ENCODE measurements around the gene BIRC3. TPM values are rescaled to one million over a fixed set of nuclear protein-coding genes. Genes with fewer than 3 reads are reported as not detected.
A peak's percentile ranks its signal among the peaks of the same experiment; 100 is the strongest.

Gene BIRC3
- total and polyA plus RNA-seq, 12 donors, result 1.1 to 16.5 (median 5.4) TPM

DNA sequence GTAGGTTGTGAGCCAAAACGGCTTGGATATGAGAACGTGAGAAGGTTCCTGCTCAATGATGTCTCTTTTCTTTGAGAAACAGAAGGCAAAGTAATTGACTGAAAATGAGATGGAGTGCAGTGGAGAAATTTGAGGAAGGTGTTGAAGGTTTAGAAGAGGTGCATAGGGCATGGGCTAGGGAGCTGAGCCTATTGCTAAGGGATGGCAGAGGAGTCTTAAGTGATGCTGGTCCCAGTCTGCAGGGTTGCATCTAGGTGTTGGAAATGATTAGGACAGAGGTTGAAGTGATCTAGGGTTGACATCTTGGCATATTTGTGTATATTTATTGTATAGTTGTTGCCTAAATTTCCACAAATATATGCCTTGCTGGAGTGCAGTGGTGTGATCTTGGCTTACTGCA is 2.3 kb downstream of the BIRC3 start:
- H3K36me3 ChIP-seq, result peaks cover 0 to 4% (median 0%) of the 10 kb centered on the region in 9 donors
- TF ChIP-seq, protein P1, sequence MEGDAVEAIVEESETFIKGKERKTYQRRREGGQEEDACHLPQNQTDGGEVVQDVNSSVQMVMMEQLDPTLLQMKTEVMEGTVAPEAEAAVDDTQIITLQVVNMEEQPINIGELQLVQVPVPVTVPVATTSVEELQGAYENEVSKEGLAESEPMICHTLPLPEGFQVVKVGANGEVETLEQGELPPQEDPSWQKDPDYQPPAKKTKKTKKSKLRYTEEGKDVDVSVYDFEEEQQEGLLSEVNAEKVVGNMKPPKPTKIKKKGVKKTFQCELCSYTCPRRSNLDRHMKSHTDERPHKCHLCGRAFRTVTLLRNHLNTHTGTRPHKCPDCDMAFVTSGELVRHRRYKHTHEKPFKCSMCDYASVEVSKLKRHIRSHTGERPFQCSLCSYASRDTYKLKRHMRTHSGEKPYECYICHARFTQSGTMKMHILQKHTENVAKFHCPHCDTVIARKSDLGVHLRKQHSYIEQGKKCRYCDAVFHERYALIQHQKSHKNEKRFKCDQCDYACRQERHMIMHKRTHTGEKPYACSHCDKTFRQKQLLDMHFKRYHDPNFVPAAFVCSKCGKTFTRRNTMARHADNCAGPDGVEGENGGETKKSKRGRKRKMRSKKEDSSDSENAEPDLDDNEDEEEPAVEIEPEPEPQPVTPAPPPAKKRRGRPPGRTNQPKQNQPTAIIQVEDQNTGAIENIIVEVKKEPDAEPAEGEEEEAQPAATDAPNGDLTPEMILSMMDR (IDR thresholded peaks at IDR 0.05), result no peak
- peaks cover 0 to 71% (median 10%) of the 10 kb centered on the region in 9 donors for H3K4me1 ChIP-seq
- H3K27ac ChIP-seq, result peak overlapping the region in 1 of 10 donors; percentile 85
- DNase-seq (no peak), ATAC-seq (no peak)
- intact Hi-C loops (cut with DNase I), result no loop called here
- no peaks in the 10 kb centered on the region for H3K27me3 ChIP-seq
- WGBS, 2 donors, result 79 to 86% methylated on average over 2 of the region's 2 CpGs
- peak overlapping the region in 1 of 10 donors; percentile 64 for H3K4me3 ChIP-seq
- H3K9me3 ChIP-seq, result no peaks in the 10 kb centered on the region

DNA sequence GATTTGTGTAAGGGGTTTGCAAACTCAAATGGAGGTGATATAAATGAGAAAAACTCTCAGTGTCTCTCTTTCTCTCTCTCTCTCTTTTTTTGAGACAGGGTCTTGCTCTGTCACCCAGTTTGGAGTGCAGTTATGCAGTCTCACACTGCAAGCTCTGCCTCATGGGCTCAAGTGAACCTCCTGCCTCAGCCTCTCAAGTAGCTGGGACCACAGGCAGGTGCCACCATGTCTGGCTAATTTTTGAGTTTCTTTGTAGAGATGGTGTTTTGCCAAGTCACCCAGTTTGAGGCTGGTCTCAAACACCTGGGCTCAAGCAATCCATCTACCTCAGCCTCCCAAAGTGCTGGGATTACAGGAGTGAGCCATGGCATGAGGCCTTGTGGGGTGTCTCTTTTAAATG is 2.9 kb downstream of the BIRC3 start:
- TF ChIP-seq, protein P1 (IDR thresholded peaks at IDR 0.05), result no peak
- Histone ChIP-seq H3K9me3 (no peaks in the 10 kb centered on the region), H3K4me3 (peak overlapping the region in 1 of 10 donors; percentile 64), H3K4me1 (peaks cover 0 to 71% (median 10%) of the 10 kb centered on the region in 9 donors), H3K27me3 (no peaks in the 10 kb centered on the region), H3K36me3 (peaks cover 0 to 10% (median 0%) of the 10 kb centered on the region in 9 donors), H3K27ac (peak overlapping the region in 5 of 10 donors; percentile 21 to 85 (median 49))
- DNase-seq, result no peak
- intact Hi-C loops (cut with DNase I), result no loop called here
- ATAC-seq, result no peak

DNA sequence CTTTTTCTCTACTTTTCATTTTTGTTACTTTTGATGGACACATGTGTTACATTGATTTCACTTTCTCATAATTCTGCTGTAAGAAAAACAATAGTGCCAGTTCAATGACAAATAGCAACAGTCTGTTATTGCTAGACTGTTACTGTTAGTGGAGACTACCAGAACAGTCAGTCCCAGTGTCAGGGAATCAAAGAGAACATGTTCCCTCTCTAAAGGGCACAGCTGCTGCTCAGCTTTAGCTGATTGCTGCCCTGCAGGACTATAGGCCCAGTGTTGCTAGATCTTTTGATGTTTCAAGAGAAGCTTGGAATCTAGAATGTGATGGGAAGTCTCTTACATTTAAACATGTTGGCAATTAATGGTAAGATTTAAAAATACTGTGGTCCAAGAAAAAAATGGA is 3.4 kb downstream of the BIRC3 start:
- Histone ChIP-seq H3K4me1 (peaks cover 0 to 71% (median 10%) of the 10 kb centered on the region in 9 donors), H3K27ac (peak overlapping the region in 5 of 10 donors; percentile 21 to 85 (median 49)), H3K9me3 (no peaks in the 10 kb centered on the region), H3K27me3 (no peaks in the 10 kb centered on the region), H3K4me3 (peak overlapping the region in 1 of 10 donors; percentile 64), H3K36me3 (peaks cover 0 to 15% (median 0%) of the 10 kb centered on the region in 9 donors)
- TF ChIP-seq, protein P1 (IDR thresholded peaks at IDR 0.05), result no peak
- ATAC-seq, result peak in 3 of 8 donors; percentile 75 to 83 (median 79)
- intact Hi-C loops (cut with DNase I), result no loop called here
- DNase-seq, result no peak

DNA sequence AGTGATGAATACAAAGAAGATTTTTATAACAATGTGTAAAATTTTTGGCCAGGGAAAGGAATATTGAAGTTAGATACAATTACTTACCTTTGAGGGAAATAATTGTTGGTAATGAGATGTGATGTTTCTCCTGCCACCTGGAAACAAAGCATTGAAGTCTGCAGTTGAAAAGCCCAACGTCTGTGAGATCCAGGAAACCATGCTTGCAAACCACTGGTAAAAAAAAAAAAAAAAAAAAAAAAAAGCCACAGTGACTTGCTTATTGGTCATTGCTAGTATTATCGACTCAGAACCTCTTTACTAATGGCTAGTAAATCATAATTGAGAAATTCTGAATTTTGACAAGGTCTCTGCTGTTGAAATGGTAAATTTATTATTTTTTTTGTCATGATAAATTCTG is 5.3 kb downstream of the BIRC3 start:
- no peak overlapping the region for H3K27ac ChIP-seq
- TF ChIP-seq, protein P1 (IDR thresholded peaks at IDR 0.05), result no peak
- peak overlapping the region in 1 of 10 donors; percentile 64 for H3K4me3 ChIP-seq
- intact Hi-C loops (cut with DNase I), result no loop called here
- 61 to 66% methylated on average over 2 of the region's 2 CpGs for WGBS, 2 donors
- peaks cover 0 to 34% (median 0%) of the 10 kb centered on the region in 9 donors for H3K36me3 ChIP-seq
- ATAC-seq (no peak), DNase-seq (no peak)
- peaks cover 0 to 60% (median 6%) of the 10 kb centered on the region in 9 donors for H3K4me1 ChIP-seq
- no peaks in the 10 kb centered on the region for H3K27me3 ChIP-seq
- H3K9me3 ChIP-seq, result no peaks in the 10 kb centered on the region
